Osteoblast (primary cell): ENCODE results near the gene NPC1. TPM values are rescaled to one million over a fixed set of nuclear protein-coding genes. Genes with fewer than 3 reads are reported as not detected.
A peak's percentile ranks its signal among the peaks of the same experiment; 100 is the strongest.

Experiments used
- DNase-seq: peaks from one replicate; pipeline ENCODE4 v3.0.0; 2011; ENCODE audit warnings: low spot score, mixed read lengths; ENCODE audit not compliant: insufficient read length; ENCODE audit errors: missing footprints
- H2AFZ ChIP-seq: 2 replicates; pipeline ENCODE4 v1.6.0; 2011; ENCODE audit warnings: mild to moderate bottlenecking, low read length
- H3K27ac ChIP-seq: 2 replicates; pipeline ENCODE4 v1.5.1; 2011; ENCODE audit warnings: mild to moderate bottlenecking, low read depth, low read length, moderate library complexity
- H3K27me3 ChIP-seq: 2 replicates; pipeline ENCODE4 v1.6.0; 2012; ENCODE audit warnings: mild to moderate bottlenecking, control low read depth, inconsistent platforms, low read length, moderate library complexity; ENCODE audit not compliant: insufficient read depth
- H3K36me3 ChIP-seq: 2 replicates; pipeline ENCODE4 v1.5.1; 2011; ENCODE audit warnings: mild to moderate bottlenecking, low read length, control low read depth, moderate library complexity; ENCODE audit not compliant: insufficient read depth
- H3K4me1 ChIP-seq: 2 replicates; pipeline ENCODE4 v1.5.1; 2011; ENCODE audit warnings: mild to moderate bottlenecking, low read length, control low read depth, moderate library complexity; ENCODE audit not compliant: insufficient read depth
- H3K4me2 ChIP-seq: 2 replicates; pipeline ENCODE4 v1.6.0; 2011; ENCODE audit warnings: mild to moderate bottlenecking, low read length; ENCODE audit not compliant: insufficient read depth
- H3K4me3 ChIP-seq: fragments of 200-600 bp; sonication (generic); 3 replicates; pipeline ENCODE4 v1.5.1; 2012; ENCODE audit warnings: mild to moderate bottlenecking, low read length, inconsistent platforms; ENCODE audit not compliant: insufficient read depth
- H3K79me2 ChIP-seq: 2 replicates; pipeline ENCODE4 v1.6.0; 2012; ENCODE audit warnings: mild to moderate bottlenecking, low read length, control low read depth, inconsistent platforms; ENCODE audit not compliant: insufficient read depth
- H3K9me3 ChIP-seq: 2 replicates; pipeline ENCODE4 v1.5.1; 2011; ENCODE audit warnings: low read depth, low read length, control low read depth
- H4K20me1 ChIP-seq: 2 replicates; pipeline ENCODE4 v1.6.0; 2012; ENCODE audit warnings: mild to moderate bottlenecking, low read length, control low read depth; ENCODE audit not compliant: insufficient read depth
- total RNA-seq: library from RNA; depleted of rRNA; stranded (reverse); fragments of >200 nt; gene quantifications from 2 replicates; pipeline ENCODE4 v1.2.3, GENCODE V29; 2012
- TF ChIP-seq, protein P1 (sequence below): IDR thresholded peaks from 2 replicates; pipeline ENCODE4 v1.5.1; 2011; ENCODE audit warnings: mild to moderate bottlenecking, low read depth, low read length, moderate library complexity; ENCODE audit errors: extremely low read depth

The NPC1 gene
- total RNA-seq, 1 donor = 136 TPM

DNA sequence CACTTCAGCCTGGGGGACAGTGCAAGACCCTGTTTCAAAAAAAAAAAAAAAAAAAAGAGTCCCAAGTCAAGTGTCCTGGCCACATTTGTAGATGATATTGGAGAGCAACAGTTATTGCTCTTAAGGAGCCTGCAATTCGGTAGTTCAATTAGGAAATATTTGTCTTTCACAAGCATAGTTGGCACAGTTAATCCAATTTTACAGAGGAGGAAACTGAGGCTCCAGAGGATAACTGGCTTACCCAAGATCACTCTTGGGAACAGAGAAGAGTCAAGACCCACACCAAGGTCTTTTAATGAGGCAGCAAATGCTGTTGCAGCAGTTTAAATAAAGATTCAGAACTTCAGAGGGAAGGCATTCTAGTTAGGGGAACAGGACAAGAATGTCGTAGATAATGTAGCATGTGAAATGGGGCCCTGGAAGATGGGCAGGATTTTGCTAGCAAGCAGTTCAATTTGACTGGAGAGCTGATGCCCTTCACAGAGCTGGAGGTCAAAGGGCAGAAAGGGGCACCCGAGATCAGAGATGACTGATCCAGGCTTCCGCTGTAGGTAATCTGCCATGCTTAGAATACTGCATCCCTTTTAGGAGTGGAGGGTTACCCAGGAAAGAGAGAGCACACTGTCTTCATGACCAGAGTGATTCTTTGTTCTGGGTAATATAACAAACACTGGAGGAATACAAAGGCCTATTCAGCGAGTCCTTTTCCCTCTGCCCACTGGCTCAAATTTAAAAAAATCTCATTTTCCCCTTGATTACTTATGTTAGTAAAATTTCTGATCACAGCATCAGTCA lies 3.0 kb downstream of the NPC1 start:
- Histone ChIP-seq H3K9me3 (no peaks in the 10 kb centered on the region), H3K4me2 (peak overlapping the region; percentile 97), H3K79me2 (peaks cover 78% of the 10 kb centered on the region), H3K4me3 (peak overlapping the region; percentile 81), H3K4me1 (peaks cover 60% of the 10 kb centered on the region), H3K27ac (no peak overlapping the region), H3K36me3 (no peaks in the 10 kb centered on the region), H3K27me3 (no peaks in the 10 kb centered on the region), H4K20me1 (peaks cover 44% of the 10 kb centered on the region), H2AFZ (no peak overlapping the region)
- TF ChIP-seq, protein P1, sequence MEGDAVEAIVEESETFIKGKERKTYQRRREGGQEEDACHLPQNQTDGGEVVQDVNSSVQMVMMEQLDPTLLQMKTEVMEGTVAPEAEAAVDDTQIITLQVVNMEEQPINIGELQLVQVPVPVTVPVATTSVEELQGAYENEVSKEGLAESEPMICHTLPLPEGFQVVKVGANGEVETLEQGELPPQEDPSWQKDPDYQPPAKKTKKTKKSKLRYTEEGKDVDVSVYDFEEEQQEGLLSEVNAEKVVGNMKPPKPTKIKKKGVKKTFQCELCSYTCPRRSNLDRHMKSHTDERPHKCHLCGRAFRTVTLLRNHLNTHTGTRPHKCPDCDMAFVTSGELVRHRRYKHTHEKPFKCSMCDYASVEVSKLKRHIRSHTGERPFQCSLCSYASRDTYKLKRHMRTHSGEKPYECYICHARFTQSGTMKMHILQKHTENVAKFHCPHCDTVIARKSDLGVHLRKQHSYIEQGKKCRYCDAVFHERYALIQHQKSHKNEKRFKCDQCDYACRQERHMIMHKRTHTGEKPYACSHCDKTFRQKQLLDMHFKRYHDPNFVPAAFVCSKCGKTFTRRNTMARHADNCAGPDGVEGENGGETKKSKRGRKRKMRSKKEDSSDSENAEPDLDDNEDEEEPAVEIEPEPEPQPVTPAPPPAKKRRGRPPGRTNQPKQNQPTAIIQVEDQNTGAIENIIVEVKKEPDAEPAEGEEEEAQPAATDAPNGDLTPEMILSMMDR = no peak
- peak; percentile 21 for DNase-seq

DNA sequence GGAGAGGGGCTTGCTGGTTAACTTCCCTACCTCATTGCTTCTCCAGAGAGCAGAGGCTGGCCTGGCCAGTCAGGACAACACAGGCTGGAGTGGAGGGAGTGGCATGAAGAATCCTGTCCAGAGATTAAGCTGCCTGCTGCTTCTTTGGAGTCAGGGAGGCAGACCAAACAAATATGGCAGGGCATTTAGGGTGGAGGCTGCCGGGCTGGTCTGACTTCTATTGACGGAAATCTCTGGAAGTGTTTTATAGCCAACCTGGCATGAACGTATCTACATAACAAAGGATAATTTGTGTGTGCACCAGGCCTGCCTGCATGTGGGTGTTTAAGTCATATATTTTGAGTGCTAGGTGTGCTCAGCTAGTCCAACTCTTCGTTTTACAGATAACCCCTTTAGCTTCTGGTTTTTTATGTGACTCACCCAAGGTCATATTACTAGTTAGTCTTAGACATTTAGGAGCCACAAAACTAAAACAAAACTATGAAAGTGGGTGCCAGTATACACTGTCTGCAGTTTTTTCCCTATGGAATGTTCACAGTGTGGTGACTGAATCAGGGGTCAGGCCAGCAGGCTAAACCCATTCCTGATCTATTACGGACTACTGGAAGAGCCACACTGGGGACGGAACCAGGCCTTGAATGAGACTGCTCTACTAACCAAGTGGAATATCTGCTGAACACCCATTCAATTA lies 5.5 kb downstream of the NPC1 start:
- Histone ChIP-seq H2AFZ (no peak overlapping the region), H3K4me1 (peaks cover 54% of the 10 kb centered on the region), H3K27ac (peak overlapping the region; percentile 64), H3K79me2 (peaks cover 84% of the 10 kb centered on the region), H3K4me2 (peak overlapping the region; percentile 60), H3K36me3 (no peaks in the 10 kb centered on the region), H3K27me3 (no peaks in the 10 kb centered on the region), H3K4me3 (no peak overlapping the region), H3K9me3 (no peaks in the 10 kb centered on the region), H4K20me1 (peaks cover 46% of the 10 kb centered on the region)
- DNase-seq = peak; percentile 94
- TF ChIP-seq, protein P1 = no peak

GRCh38 chr18:23578891-23579653 lies 7.2 kb downstream of the NPC1 start:
- TF ChIP-seq, protein P1 = no peak
- no peaks in the 10 kb centered on the region for H3K9me3 ChIP-seq
- no peak overlapping the region for H3K27ac ChIP-seq
- no peaks in the 10 kb centered on the region for H3K27me3 ChIP-seq
- H4K20me1 ChIP-seq = peaks cover 49% of the 10 kb centered on the region
- H2AFZ ChIP-seq = no peak overlapping the region
- H3K79me2 ChIP-seq = peaks cover 84% of the 10 kb centered on the region
- H3K4me3 ChIP-seq = no peak overlapping the region
- H3K36me3 ChIP-seq = peaks cover 5% of the 10 kb centered on the region
- H3K4me2 ChIP-seq = no peak overlapping the region
- H3K4me1 ChIP-seq = peaks cover 52% of the 10 kb centered on the region
- peak; percentile 84 for DNase-seq
